Amygdala (tissue), 56 donors: ENCODE results near the gene ZFYVE1.
"Not testable (repeated sequence)": the region's sequence is repeated elsewhere in the genome, so short reads cannot be mapped to it uniquely, and the experiment has no call there.

ENCODE experiments used
- DNase-seq, 56 donors: peaks; one replicate each; lab custom pipeline; 2025; lab: John Stamatoyannopoulos, UW

The ZFYVE1 gene

GRCh38 chr14:73004641-73005040 is 22.3 kb downstream of the ZFYVE1 start:
- DNase-seq = not testable (repeated sequence)

GRCh38 chr14:73003681-73004080 is 23.2 kb downstream of the ZFYVE1 start:
- no peak for DNase-seq

- DNase-seq = no peak
These were observed 26.8 kb downstream of the ZFYVE1 start for GRCh38 chr14:73000073-73000472.

- DNase-seq = no peak
These were observed 27.6 kb downstream of the ZFYVE1 start for GRCh38 chr14:72999316-72999715.

- DNase-seq = no peak
These were observed 28.5 kb downstream of the ZFYVE1 start for GRCh38 chr14:72998252-72998903.

- DNase-seq = no peak
These were observed 30.0 kb downstream of the ZFYVE1 start for GRCh38 chr14:72996916-72997315.

- no peak for DNase-seq
These were observed 36.7 kb downstream of the ZFYVE1 start for GRCh38 chr14:72990171-72990570.

GRCh38 chr14:72986857-72987256 is 40.0 kb downstream of the ZFYVE1 start:
- no peak for DNase-seq

GRCh38 chr14:72986214-72986613 is 40.7 kb downstream of the ZFYVE1 start:
- DNase-seq = no peak

GRCh38 chr14:72982146-72982708 is 44.7 kb downstream of the ZFYVE1 start:
- no peak for DNase-seq

GRCh38 chr14:72980863-72981262 is 46.0 kb downstream of the ZFYVE1 start:
- no peak for DNase-seq

- DNase-seq = no peak
These were observed 48.0 kb downstream of the ZFYVE1 start for GRCh38 chr14:72978856-72979255.

- no peak for DNase-seq
These were observed 51.1 kb downstream of the ZFYVE1 start for GRCh38 chr14:72975770-72976169.

GRCh38 chr14:72974661-72975060 is 52.2 kb downstream of the ZFYVE1 start:
- no peak for DNase-seq

GRCh38 chr14:72970824-72971434 is 56.0 kb downstream of the ZFYVE1 start:
- DNase-seq = no peak

GRCh38 chr14:72970058-72970630 is 56.8 kb downstream of the ZFYVE1 start:
- DNase-seq = peak in 3 of 56 donors; percentile 3 to 26 (median 14)

GRCh38 chr14:72968316-72968715 is 58.6 kb downstream of the ZFYVE1 start:
- DNase-seq = no peak

- DNase-seq = no peak
These were observed 60.9 kb downstream of the ZFYVE1 start for GRCh38 chr14:72966038-72966437.

- no peak for DNase-seq
These were observed 61.7 kb downstream of the ZFYVE1 start for GRCh38 chr14:72965249-72965648.

GRCh38 chr14:72962829-72963312 is 64.0 kb downstream of the ZFYVE1 start:
- DNase-seq = no peak

- DNase-seq = peak in 10 of 56 donors; percentile 1 to 50 (median 5)
These were observed 64.6 kb downstream of the ZFYVE1 start for GRCh38 chr14:72962336-72962754.
